Measurements from ENCODE around the gene ARID4B.

- TF ChIP-seq CTCF (IDR thresholded peaks at IDR 0.05) = no peak
- TF ChIP-seq EP300 (IDR thresholded peaks at IDR 0.05) = no peak
- TF ChIP-seq POLR2A (IDR thresholded peaks at IDR 0.05) = no peak
These were observed 14.5 kb upstream of the ARID4B start for GRCh38 chr1:235342471-235342870.

All from sigmoid colon (tissue), 4 donors.